Measurements from ENCODE around the gene RHBDD2. TPM values are rescaled to one million over a fixed set of nuclear protein-coding genes. Genes with fewer than 3 reads are reported as not detected.
"Not testable (repeated sequence)": the region's sequence is repeated elsewhere in the genome, so short reads cannot be mapped to it uniquely, and the experiment has no call there.

The RHBDD2 gene
- total and polyA plus RNA-seq, 9 of the 15 experiments (the other 6 are each of a cell fraction or from before 2014, with no cell fraction given): 3.3 to 36.7 (median 17.9) TPM

GRCh38 chr7:75878769-75879611 lies at the start of gene RHBDD2 (continued):
- TF ChIP-seq ZBTB5 (IDR thresholded peaks at IDR 0.05) (no peak), SRSF3 (IDR thresholded peaks at IDR 0.05; ENCODE audit: insufficient read depth, low read length) (no peak), MAX (CRISPR knock-in tag; IDR thresholded peaks at IDR 0.05) (peak; percentile 44), SMAD3 (CRISPR knock-in tag; conservative IDR thresholded peaks at IDR 0.05) (no peak), ZNF444 (CRISPR knock-in tag; IDR thresholded peaks at IDR 0.05) (no peak), GATA2 (CRISPR knock-in tag; IDR thresholded peaks at IDR 0.05) (no peak), CREB1 (IDR thresholded peaks at IDR 0.05) (no peak), CREB1 (CRISPR knock-in tag; IDR thresholded peaks at IDR 0.05) (peak; percentile 67), ARID2 (IDR thresholded peaks at IDR 0.05) (no peak)

- peak; percentile 56 for ATAC-seq
- H3K9ac ChIP-seq (ENCODE audit: insufficient read depth in 1 of 2, low read depth in 2 of 2, low read length in 2 of 2); H3K79me2 ChIP-seq (ENCODE audit: control insufficient read depth, insufficient read depth, low read length); H4K20me1 ChIP-seq (replicated peaks; ENCODE audit: control insufficient read depth, insufficient read depth, low read length); H3K36me3 ChIP-seq (ENCODE audit: control insufficient read depth, insufficient read depth, low read length); H3K9me3 ChIP-seq (replicated peaks; ENCODE audit: control insufficient read depth, insufficient read depth, low read depth, low read length); BruUV-seq (replicated peaks); POLR2A ChIA-PET; H3K4me2 ChIP-seq (ENCODE audit: insufficient read depth, low read length); H2AFZ ChIP-seq (ENCODE audit: low read depth, low read length); CTCF ChIA-PET (ENCODE audit: low intra/inter-chr PET ratio); H3K4me3 ChIP-seq; in situ Hi-C loops (cut with MboI); intact Hi-C loops (cut with micrococcal nuclease); DNase-seq (ENCODE audit: extremely low read depth in 1 of 4, low spot score in 3 of 4); H3K4me1 ChIP-seq (replicated peaks in 1 of 2; ENCODE audit: control insufficient read depth in 2 of 2, insufficient read depth in 2 of 2, low read length in 2 of 2); FAIRE-seq; H3K9me1 ChIP-seq (ENCODE audit: control insufficient read depth, insufficient read depth, low read length); H3K27ac ChIP-seq (ENCODE audit: extremely low read depth, low read depth, low read length): not testable (repeated sequence)
- peaks cover 7 to 10% of the 10 kb centered on the region in 2 experiments; a peak in 4 of 5 replicates for H3K27me3 ChIP-seq (ENCODE audit: control insufficient read depth in 2 of 2, insufficient read depth in 2 of 2, low read length in 2 of 2)
- WGBS (ENCODE audit: insufficient coverage, low coverage, missing lambda C conversion rate): 8% methylated on average over 6 of the region's 6 CpGs
Observed at GRCh38 chr7:75829656-75830055, 49.2 kb upstream of the RHBDD2 start.

Measured in K562 (cell line).